Heart left ventricle (tissue), 13 donors: Measurements from ENCODE around the gene KDSR.

Experiments
- CTCF ChIP-seq, 12 donors: fragments of 200-600 bp; sonication (generic) in 4 of 12; IDR thresholded peaks; one replicate each; pipeline versions ENCODE4 v1.5.0 to v1.8.0; 2018 to 2022; ENCODE audit warnings: antibody characterized with exemption in 12 of 12, mild to moderate bottlenecking in 5 of 12
- POLR2A ChIP-seq, 2 donors: fragments of 450-650 bp; IDR thresholded peaks; one replicate each; pipeline ENCODE4 v1.6.1; 2017; ENCODE audit warnings: antibody characterized with exemption in 2 of 2, mild to moderate bottlenecking in 2 of 2, moderate library complexity in 2 of 2
- donor health status: ischemic (EF 13 %, LVEDD 7.1; RV severe dilation, severe dysfunction).
- donor health status: DM: no; HTN: yes; CAD: no.
- donor health status: DM: no; HTN: no; CAD: no.
- donor health status: ischemic (EF 25% LVEDD 6.9; RV normal size, moderate dysfunction).
- donor health status: ischemic (EF 25% LVEDD 5.7; RV mildly dilated, moderate dysfunction).
- donor health status: ischemic (EF 35%, LVEDD 5.7; RV mildly dilated, moderate dysfunction).
- donor health status: nonischemic (EF 11% LVEDD 7.7; RV severe dilation, severe dysfunction).
- donor health status: DM: yes; HTN: yes; CAD: no.
- donor health status: PGD.
- donor health status: ischemic (EF 29% LVEDD 5.4; RV normal size, mild dysfunction).
- donor health status: nonischemic (EF 23%, LVEDD 6.1; RV moderate dilation, normal function).

- TF ChIP-seq CTCF (IDR thresholded peaks at IDR 0.05) (no peak), POLR2A (IDR thresholded peaks at IDR 0.05) (no peak)
Measured at GRCh38 chr18:63292831-63293683, 73.9 kb downstream of the KDSR start.
